ENCODE measurements around the gene ACY1.
"Not testable (repeated sequence)": the region's sequence is repeated elsewhere in the genome, so short reads cannot be mapped to it uniquely, and the experiment has no call there.

The ACY1 gene

DNA sequence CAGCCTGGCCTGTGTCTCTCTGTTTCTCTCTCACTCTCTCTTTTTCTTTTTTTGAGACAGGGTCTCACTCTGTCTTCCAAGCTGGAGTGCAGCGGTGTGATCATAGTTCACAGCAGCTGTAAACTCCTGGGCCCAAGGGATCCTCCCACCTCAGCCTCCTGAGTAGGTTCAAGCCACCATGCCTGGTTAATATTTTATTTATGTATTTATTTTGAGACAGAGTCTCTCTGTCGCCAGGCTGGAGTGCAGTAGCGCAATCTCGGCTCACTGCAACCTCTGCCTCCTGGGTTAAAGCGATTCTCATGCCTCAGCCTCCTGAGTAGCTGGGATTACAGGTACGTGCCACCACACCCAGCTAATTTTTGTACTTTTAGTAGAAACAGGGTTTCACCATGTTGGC lies 50.4 kb downstream of the ACY1 start:
- DNase-seq; in situ Hi-C loops (cut with MboI; ENCODE audit: low pct_unique_long_range_greater_than_20kb, low sequenced_read_pairs): not testable (repeated sequence)

DNA sequence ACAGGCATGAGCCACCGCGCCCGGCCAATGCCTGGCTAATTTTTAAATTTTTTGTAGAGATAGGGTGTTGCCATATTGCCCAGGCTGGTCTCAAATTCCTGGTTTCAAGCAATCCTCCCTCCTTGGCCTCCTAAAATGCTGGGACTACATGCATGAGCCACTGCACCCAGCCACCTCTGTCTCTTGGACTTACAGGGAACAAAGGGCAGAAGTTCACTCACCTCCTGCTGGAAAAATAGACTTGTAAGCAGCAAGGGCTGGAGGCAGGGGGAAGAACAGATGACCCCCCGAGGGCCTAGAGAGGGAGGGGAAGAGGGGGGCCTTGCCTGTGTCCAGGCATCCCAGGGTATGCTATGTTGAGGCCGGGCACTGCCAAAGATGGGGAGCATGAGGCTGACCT lies 50.9 kb downstream of the ACY1 start:
- in situ Hi-C loops (cut with MboI; ENCODE audit: low pct_unique_long_range_greater_than_20kb, low sequenced_read_pairs) = no loop called here

DNA sequence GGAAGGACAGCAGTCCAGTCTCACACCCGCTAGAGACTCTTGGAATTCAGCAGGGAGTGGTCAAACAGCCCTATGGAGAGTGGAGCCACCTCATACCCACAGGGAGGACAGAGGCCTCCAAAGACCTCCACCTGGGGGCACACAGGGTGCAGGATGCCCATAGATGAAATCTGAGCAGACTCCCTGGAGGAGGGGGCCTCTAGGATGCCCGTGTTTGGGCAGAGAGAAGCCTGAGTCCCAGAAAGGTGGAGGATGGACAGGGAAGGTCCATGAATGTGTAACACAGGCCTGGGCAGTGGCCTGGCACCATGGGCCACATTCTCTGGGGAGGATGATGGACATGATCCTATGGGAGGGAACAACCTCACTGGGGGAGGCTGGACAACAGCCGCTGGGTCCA lies 51.3 kb downstream of the ACY1 start:
- in situ Hi-C loops (cut with MboI; ENCODE audit: low pct_unique_long_range_greater_than_20kb, low sequenced_read_pairs) = no loop called here
- no peak for DNase-seq

More for the DNA sequence above, 50.9 kb downstream of the ACY1 start:
- DNase-seq = no peak

DNA sequence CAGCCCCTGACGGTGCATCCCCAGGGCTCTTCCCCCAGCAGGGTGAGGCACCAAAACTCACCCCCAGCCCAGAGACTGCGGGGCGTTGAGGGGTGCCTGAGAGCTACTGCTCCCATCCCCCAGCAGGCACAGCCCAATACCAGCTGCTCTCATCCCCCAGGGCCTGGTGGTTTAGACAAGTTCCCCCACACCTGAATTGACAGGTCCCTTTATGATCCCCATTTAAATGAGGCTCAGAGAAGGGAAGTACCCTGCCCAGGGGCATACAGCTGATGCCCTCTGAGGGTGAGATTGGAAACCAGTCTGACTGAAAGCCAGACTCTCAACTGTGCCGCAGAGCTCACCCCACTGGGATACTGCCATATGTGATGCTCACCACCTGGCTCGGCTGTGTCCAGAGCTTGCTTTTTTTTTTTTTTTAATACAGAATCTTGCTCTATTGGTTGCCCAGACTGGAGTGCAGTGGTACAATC lies 52.9 kb downstream of the ACY1 start:
- no peak for DNase-seq

GRCh38 chr3:52036829-52037228 lies 53.5 kb downstream of the ACY1 start:
- DNase-seq = no peak
- in situ Hi-C loops (cut with MboI; ENCODE audit: low pct_unique_long_range_greater_than_20kb, low sequenced_read_pairs) = no loop called here

More for the DNA sequence above, 52.9 kb downstream of the ACY1 start:
- in situ Hi-C loops (cut with MboI; ENCODE audit: low pct_unique_long_range_greater_than_20kb, low sequenced_read_pairs) = no loop called here

GRCh38 chr3:52037291-52037690 lies 54.0 kb downstream of the ACY1 start:
- in situ Hi-C loops (cut with MboI; ENCODE audit: low pct_unique_long_range_greater_than_20kb, low sequenced_read_pairs) = no loop called here
- DNase-seq = no peak

- no peak for DNase-seq
- in situ Hi-C loops (cut with MboI; ENCODE audit: low pct_unique_long_range_greater_than_20kb, low sequenced_read_pairs) = no loop called here
Measured at GRCh38 chr3:52038227-52038626, 54.9 kb downstream of the ACY1 start.

Measured in KBM-7 (cell line).